ENCODE measurements around the gene CDHR2.
"Not testable (repeated sequence)": the region's sequence is repeated elsewhere in the genome, so short reads cannot be mapped to it uniquely, and the experiment has no call there.

The CDHR2 gene

DNA sequence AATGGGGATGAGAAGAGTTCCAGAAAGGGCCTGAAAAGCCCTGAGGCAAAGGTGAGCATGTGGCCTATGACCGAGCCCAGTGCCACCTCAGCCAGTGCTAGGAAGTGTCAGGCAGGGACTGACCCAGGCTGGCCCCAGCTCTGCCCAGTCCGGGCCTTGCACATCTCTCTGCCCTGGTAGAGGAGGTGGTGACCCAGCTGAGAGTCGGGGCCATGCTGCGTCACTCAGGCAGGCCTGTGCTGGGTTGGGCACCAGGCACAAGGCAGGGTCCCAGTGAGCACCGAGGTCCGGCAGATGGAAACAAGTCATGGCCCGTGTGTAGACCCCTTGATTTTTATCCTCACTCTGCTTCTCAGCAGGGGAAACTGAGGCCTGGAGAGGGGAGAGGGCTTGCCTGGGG is 729 bp downstream of the CDHR2 start:
- H3K9me3 ChIP-seq (ENCODE audit: severe bottlenecking), result no peaks in the 10 kb centered on the region
- no peak overlapping the region for H3K4me3 ChIP-seq (ENCODE audit: low read depth, low read length)
- H3K27me3 ChIP-seq (ENCODE audit: insufficient read depth, low read depth, severe bottlenecking), result no peaks in the 10 kb centered on the region
- TF ChIP-seq, protein P1, sequence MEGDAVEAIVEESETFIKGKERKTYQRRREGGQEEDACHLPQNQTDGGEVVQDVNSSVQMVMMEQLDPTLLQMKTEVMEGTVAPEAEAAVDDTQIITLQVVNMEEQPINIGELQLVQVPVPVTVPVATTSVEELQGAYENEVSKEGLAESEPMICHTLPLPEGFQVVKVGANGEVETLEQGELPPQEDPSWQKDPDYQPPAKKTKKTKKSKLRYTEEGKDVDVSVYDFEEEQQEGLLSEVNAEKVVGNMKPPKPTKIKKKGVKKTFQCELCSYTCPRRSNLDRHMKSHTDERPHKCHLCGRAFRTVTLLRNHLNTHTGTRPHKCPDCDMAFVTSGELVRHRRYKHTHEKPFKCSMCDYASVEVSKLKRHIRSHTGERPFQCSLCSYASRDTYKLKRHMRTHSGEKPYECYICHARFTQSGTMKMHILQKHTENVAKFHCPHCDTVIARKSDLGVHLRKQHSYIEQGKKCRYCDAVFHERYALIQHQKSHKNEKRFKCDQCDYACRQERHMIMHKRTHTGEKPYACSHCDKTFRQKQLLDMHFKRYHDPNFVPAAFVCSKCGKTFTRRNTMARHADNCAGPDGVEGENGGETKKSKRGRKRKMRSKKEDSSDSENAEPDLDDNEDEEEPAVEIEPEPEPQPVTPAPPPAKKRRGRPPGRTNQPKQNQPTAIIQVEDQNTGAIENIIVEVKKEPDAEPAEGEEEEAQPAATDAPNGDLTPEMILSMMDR (IDR thresholded peaks at IDR 0.05; ENCODE audit: low read depth, low read length), result no peak
- H3K27ac ChIP-seq, result no peak overlapping the region
- DNase-seq, result no peak
- H3K36me3 ChIP-seq, result no peaks in the 10 kb centered on the region

DNA sequence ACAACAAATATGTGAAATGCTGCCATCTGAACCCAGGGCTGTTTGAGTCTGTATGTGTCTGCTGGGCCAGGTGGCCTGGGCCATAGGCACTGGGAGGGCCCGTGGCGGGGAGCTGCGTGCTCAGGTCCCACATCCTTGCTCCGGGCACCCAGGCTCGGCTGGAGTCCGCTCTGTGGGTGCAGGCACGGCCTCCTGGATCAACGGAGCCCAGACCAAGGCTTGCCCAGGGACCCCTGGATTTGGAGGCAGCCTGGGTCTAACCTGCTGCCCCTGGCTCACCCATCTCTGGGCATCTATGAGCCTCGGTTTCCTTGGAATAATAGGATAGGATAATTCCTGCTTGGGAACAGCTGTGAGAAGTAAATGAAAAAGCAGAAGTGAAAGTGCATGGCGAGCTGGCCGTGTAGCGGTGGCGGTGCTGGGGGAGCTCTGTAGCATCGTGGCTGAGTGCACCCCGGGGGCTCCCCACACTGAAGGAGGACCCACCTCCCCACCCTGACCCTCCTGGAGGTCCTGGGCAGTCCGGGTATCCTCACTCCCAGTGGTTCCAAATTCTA is 1.2 kb downstream of the CDHR2 start:
- Histone ChIP-seq H3K9me3 (ENCODE audit: severe bottlenecking) (no peaks in the 10 kb centered on the region), H3K36me3 (no peaks in the 10 kb centered on the region), H3K4me3 (ENCODE audit: low read depth, low read length) (no peak overlapping the region), H3K27ac (no peak overlapping the region), H3K27me3 (ENCODE audit: insufficient read depth, low read depth, severe bottlenecking) (no peaks in the 10 kb centered on the region)
- no peak for DNase-seq
- TF ChIP-seq, protein P1 (IDR thresholded peaks at IDR 0.05; ENCODE audit: low read depth, low read length), result no peak

DNA sequence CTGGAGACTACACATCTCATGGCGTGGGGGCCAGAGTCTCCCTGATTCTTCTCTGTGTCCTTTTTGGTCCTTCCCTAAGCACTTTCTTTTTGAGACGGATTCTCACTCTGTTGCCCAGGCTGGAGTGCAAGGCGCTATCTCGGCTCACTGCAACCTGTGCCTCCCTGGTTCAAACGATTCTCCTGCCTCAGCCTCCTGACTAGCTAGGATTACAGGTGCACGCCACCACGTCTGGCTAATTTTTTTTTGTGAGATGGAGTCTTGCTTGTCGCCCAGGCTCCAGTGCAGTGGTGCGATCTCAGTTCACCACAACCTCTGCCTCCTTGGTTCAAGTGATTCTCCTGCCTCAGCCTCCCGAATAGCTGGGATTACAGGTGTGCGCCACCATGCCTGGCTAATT is 1.8 kb downstream of the CDHR2 start:
- not testable (repeated sequence) for DNase-seq; H3K27me3 ChIP-seq (ENCODE audit: insufficient read depth, low read depth, severe bottlenecking); H3K27ac ChIP-seq; H3K36me3 ChIP-seq; H3K9me3 ChIP-seq (ENCODE audit: severe bottlenecking); H3K4me3 ChIP-seq (ENCODE audit: low read depth, low read length)

DNA sequence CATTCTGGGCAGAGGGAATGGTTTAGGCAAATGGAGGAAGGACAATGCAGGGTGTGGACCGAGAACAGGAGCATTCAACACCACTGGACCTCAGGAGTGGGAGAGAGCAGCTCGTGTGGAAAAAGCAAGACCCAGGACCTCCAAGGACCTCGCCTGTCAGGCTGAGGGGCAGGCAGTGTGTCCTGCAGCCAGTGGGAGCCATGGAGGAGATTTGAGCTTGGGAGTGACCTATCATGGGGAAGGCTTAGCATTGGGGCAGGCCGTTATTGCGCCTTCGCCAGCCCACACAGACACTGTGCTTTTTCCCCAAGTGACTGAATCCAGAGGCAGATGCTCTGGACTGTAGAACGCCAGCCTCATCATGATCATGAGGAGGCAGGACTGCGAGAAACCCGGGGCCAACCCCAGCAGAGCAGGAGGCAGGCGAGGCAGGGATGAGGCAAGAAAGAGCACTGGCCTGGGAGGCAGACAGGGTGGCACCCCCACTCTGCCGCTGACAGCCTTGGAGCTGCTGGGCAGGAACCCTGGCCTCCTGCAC is 3.3 kb downstream of the CDHR2 start:
- DNase-seq, result no peak
- no peaks in the 10 kb centered on the region for H3K36me3 ChIP-seq
- H3K27ac ChIP-seq, result no peak overlapping the region
- no peaks in the 10 kb centered on the region for H3K9me3 ChIP-seq (ENCODE audit: severe bottlenecking)
- H3K27me3 ChIP-seq (ENCODE audit: insufficient read depth, low read depth, severe bottlenecking), result no peaks in the 10 kb centered on the region
- TF ChIP-seq, protein P1 (IDR thresholded peaks at IDR 0.05; ENCODE audit: low read depth, low read length), result no peak
- no peak overlapping the region for H3K4me3 ChIP-seq (ENCODE audit: low read depth, low read length)

DNA sequence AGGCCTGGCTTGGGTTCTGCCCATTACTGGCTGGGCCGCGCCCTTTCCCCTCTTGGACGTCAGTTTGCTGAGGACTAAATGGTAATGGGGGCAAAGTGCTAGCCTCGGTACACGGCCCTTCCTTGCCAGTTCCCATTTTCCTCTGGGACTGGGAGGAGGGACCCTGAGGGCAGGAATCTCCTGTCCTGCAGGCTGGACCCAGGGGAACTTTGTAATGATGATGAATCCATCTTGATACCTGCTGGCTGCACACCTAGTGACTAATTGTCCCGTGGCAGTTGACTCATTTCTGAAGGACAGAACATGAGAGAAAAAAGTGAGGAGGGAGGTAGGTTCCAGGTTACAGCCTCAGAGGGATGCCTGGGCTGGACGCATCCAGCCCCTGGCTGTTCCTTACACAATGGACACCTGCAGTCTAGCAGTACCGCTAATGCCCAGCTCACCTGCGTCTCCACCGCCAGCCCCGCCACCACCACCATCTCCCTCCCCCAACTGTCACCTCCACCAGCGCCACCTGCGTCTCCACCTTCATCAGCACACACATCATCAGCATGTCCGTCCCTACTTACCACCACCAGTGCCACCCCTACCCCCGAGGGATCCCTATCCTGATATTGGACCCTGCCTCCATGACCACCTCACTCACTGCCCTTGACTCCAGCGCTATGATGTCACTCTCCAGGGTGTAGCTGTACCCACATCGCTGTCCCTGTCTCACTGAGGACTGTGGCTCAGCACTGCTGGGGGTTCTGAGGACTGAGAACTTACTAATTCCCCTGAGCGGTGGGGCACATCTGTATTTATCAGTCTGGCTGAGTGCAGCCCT is 4.3 kb downstream of the CDHR2 start:
- H3K27me3 ChIP-seq (ENCODE audit: insufficient read depth, low read depth, severe bottlenecking), result no peaks in the 10 kb centered on the region
- no peak overlapping the region for H3K27ac ChIP-seq
- DNase-seq, result no peak
- no peaks in the 10 kb centered on the region for H3K36me3 ChIP-seq
- TF ChIP-seq, protein P1 (IDR thresholded peaks at IDR 0.05; ENCODE audit: low read depth, low read length), result no peak
- no peak overlapping the region for H3K4me3 ChIP-seq (ENCODE audit: low read depth, low read length)
- H3K9me3 ChIP-seq (ENCODE audit: severe bottlenecking), result no peaks in the 10 kb centered on the region

DNA sequence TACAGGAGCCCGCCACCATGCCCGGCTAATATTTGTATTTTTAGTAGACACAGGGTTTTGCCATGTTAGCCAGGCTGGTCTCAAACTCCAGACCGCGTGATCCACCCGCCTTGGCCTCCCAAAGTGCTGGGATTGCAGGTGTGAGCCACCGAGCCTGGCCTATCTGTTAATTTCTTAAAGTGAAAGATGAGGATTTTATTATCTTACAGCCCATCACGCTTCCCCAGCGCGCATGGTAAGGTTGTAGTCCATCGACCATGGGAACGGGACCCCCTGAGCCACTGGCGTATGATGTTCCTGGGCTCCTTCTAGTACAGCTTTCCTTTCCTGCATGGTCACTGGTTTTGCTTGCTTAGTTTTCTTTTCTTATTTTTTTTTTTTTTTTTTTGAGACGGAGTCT is 8.7 kb downstream of the CDHR2 start:
- Histone ChIP-seq H3K4me3 (ENCODE audit: low read depth, low read length) (no peak overlapping the region), H3K27me3 (ENCODE audit: insufficient read depth, low read depth, severe bottlenecking) (no peaks in the 10 kb centered on the region)

More for the DNA sequence above, 8.7 kb downstream of the CDHR2 start:
- no peaks in the 10 kb centered on the region for H3K36me3 ChIP-seq
- no peak overlapping the region for H3K27ac ChIP-seq
- H3K9me3 ChIP-seq (ENCODE audit: severe bottlenecking), result peaks cover 2% of the 10 kb centered on the region
- DNase-seq, result no peak
- TF ChIP-seq, protein P1 (IDR thresholded peaks at IDR 0.05; ENCODE audit: low read depth, low read length), result no peak

All from WERI-Rb-1 (cell line).